MV-4-11 (cell line): ENCODE data around the gene CAPN13.

Experiments
- DNase-seq: peaks from one replicate; lab custom pipeline; 2025; lab: John Stamatoyannopoulos, UW

CAPN13 gene

DNA sequence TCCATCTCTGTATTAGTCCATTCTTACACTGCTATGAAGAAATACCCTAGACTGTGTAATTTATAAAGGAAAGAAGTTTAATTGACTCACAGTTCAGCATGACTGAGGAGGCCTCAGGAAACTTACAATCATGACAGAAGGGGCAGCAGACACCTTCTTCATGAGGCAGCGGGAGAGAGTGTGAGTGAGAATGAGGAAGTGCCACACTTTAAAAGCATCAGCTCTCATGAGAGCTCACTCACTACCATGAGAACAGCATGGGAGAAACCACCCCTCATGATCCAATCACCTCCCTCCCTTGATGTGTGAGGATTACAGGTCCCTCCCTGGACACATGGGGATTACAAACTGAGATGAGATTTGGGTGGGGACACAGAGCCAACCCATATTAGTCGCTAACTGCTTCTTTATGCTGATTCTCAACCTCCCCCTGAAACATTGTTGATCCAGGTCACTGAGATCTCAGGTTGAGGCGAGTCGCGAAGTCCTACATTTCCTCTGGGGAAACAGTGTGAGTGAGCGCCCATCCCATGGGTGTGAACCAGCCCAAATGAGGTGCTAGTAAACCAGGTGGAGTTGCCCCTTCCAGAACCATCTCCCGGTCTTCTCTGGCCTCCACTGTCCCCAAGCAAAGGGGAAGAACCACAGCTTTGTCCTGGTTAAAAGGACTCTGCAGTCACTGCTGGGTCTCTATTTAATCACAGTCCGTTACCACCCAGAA lies 123.8 kb downstream of the CAPN13 start:
- DNase-seq = peak; percentile 61

DNA sequence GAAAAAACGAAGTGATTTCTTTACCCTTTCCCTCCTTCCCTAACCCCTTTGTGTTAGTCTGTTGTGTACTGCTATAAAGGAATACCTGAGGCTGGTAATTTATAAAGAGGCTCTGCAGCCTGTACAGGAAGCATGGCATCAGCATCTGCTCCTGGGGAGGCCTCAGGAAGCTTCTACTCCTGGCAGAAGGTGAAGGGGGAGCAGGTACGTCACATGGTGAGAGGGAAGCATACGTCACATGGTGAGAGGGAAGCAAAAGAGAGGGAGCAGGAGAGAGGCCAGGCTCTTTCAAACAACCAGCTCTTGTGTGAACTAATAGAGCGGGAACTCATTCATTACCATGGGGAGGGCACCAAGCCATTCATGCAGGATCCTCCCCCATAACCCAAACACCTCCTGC lies 126.2 kb downstream of the CAPN13 start:
- DNase-seq = no peak

DNA sequence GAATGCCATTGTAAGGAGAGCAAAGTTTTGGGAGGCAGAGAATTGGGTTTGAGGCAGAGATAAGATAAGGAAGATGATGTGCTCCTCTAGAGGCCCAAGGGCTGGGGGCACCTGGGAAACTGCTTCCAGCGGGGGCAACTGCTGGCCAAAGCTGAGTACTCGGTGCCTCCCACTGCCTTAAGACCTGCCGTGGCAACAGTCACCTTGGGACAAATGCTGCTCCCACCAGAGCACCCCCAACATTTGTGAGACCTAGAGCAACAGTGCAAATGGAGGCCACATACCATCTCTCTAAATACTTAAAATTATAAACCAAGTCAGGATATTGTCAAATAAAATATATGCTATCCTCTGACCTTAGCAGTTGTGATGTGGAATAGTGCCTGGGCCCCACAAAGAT lies 127.1 kb downstream of the CAPN13 start:
- DNase-seq = no peak

DNA sequence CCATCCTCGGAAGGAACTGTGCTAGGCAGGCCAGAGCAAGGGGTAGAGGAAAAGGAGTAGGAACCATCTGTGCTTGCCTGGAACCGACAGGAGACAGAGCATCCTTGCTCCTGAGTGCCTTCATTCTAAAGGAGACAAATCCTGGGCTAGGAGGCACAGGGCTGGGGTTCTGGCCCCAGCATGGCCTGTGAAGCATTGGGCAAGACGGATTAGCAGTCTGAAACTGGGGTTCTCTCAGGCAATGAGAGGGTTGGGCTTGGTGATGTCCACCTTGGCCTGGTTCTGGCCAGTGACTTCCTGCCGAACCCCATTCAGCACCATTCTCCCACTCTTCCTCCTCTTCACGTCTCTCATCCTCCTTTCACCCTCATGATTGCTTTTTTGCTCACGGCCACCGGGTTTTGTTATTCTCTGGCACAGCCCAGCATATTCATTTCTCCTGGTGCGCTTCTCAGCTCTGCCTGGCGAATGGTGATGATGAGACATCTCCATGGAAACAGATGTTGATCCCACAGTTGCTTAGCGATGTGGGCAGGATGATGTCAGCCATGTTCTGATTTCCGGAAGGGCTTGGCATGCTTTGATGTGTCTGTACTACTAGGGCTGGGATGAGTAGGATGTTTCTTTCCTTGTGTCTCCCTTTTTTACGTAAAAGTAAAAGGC lies 127.7 kb downstream of the CAPN13 start:
- DNase-seq = no peak

DNA sequence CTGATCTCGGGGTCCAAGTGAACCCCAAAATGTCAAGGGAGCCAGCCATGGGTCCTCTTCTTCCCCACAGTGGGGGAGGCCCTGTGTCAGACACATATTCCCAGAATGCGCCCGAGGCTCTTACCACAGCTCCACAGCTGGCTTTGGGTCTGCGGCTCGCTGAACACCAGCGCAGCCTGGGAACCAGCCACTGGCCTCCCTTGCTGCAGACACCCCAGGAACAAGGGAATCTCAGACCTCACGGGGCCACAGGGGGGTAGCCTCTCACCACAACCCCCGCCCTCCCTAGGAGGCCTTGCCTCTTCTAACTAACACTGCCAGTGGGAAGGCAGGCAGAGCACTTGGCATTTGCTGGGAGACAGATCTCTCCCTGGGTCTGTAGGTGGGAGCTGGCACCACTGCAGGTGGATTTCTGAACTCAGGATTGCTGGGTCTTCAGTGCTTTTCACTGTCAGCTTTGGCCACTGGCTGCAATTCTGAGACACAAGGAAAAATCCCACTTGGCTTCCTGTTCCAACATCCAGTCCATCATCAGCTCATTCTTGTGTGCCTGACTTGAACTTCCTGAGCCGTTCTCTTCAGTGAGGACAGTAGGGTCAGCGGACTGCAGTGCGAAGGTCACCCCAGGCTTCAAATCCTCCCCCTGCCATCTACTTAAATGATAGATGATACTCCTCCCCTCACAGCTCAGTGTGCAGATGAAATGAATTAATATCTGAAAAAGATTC lies 128.7 kb downstream of the CAPN13 start:
- no peak for DNase-seq

DNA sequence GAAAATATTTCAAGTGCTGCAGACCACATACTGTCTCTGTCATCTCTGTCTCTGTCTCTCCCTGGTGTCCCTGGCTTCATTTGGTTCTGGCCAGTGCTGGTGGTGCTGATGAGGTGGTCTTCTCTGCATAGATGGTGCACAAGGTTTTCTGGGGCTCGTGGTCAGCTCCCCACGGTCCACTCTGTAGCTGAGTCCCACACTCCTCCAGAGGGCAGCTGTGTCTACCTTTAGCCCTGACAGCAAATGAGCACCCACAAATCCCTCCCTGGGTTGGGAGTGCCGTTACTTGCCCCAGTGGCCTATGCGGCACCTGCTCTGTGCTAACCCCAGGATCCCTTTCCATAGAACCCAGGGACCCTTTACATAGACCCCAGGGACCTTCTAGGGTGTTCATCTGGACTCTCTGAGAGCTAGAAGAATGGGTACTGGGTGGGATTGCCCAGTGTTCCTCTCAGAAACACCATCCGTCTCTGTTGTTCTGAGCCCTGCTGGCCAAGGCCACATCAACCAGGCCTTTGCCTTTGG lies 129.3 kb downstream of the CAPN13 start:
- DNase-seq = no peak

DNA sequence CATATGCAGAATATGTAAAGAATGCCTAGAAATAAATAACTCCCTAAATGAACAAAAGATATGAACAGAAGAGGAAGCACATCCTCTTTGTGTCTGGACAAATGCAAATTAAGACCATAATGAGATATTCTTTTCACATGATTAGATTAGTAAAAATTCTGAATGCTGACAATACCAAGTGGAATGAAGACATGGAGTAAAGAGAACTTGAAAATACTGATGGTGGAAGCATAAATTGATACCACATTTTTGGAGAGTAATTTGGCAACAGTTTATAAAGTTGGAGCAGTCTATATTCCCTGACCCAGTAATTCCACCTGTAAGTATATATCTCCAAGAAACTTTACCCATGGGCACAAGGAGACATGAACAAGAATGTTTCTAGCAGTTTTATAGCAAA lies 130.0 kb downstream of the CAPN13 start:
- DNase-seq = no peak

DNA sequence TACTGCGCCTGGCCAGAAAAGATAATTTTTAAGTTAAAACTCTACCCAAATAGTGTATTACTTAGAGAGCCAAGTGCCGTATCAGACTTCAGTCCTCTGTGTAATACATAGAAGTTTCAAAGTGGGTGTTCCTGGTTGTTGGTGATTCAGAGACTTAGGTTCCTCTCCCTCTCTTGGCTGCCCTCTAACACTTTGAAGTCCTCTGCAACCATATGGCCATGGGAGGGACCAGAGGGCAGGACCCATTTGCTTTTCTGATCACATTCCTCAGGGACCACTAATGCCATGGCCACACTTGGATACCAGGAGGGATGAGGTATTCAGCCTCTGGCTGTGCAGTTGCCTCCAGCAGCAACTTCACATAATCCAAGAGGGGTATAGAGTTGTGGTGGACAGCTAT lies 131.5 kb downstream of the CAPN13 start:
- no peak for DNase-seq

DNA sequence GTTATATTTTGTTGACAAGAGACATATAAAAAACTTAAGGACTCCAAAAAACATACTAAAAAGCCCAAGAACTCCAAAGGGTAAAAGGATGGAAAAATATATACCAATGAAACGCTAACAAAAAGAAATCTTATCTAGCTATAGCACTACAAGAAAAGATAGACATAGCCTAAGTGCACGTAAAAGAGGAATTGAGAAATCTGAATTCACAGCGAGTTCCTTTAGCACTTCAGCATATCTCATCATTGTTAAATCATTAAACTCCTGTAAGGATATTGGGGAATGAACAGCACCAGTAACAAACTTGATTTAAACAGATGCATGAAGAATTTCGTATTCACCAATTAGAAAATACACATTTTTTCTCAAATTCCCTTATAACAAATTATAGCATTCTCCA lies 134.1 kb downstream of the CAPN13 start:
- no peak for DNase-seq
